GM23248 (cell line): ENCODE measurements around the gene ACOD1.

Source experiments
- EZH2 ChIP-seq: fragments of 200-600 bp; sonication (generic); IDR thresholded peaks from 2 replicates; pipeline ENCODE4 v1.6.1; 2018; ENCODE audit warnings: antibody characterized with exemption, mild to moderate bottlenecking; ENCODE audit not compliant: insufficient read depth, poor library complexity, severe bottlenecking
- EZH2phosphoT487 ChIP-seq: fragments of 200-600 bp; sonication (generic); IDR thresholded peaks from 2 replicates; pipeline ENCODE4 v1.6.1; 2018; ENCODE audit warnings: antibody characterized with exemption, moderate library complexity, mild to moderate bottlenecking, low read depth; ENCODE audit not compliant: insufficient read depth

DNA sequence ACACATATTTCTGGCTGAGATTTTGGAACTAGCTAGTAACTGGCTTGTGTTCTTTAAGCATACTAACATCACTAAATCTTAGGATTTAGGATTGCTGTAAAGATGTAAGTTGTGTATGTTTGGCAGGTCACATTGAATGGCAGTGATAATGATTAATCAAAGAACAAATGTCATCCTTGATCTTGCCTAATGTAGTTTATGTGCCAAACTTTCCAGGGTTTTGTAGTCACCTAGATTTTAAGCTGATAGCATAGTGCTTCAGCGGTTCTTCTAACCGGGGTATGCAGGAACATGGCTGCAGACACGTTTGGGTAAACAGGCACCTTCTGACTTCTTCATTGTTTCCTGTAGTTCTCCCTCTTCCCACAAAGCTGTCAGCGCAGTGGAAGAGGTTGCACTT is 53.2 kb downstream of the ACOD1 start:
- TF ChIP-seq EZH2, result no peak
- no peak for TF ChIP-seq EZH2phosphoT487
